GM23338 (cell line): ENCODE results near the gene BUB1B. TPM values are rescaled to one million over a fixed set of nuclear protein-coding genes. Genes with fewer than 3 reads are reported as not detected.

Experiments used
- ATAC-seq: fragments of 200-7000 bp; cut with Tn5 transposase; 3 replicates; pipeline ENCODE4 v1.9.1; 2020
- DNase-seq: peaks from one replicate; pipeline ENCODE4 v3.0.0-alpha.2; 2015; ENCODE audit warnings: low spot score
- H2AFZ ChIP-seq: fragments of 200-600 bp; sonication (generic); 2 replicates; pipeline ENCODE4 v1.8.0; 2016; ENCODE audit warnings: antibody characterized with exemption, mild to moderate bottlenecking, moderate library complexity
- H3F3A ChIP-seq: fragments of 200-600 bp; sonication (generic); replicated peaks from 2 replicates; pipeline ENCODE4 v1.8.0; 2017; ENCODE audit warnings: antibody characterized with exemption, mixed run types, low read depth
- H3K27ac ChIP-seq: fragments of 200-600 bp; sonication (generic); 2 replicates; pipeline ENCODE4 v1.6.1; 2016; ENCODE audit warnings: low read depth
- H3K27me3 ChIP-seq: fragments of 200-600 bp; sonication (generic); 2 replicates; pipeline ENCODE4 v1.8.0; 2016; ENCODE audit warnings: mild to moderate bottlenecking, mixed run types, moderate library complexity; ENCODE audit not compliant: insufficient read depth
- H3K36me3 ChIP-seq: fragments of 200-600 bp; sonication (generic); 2 replicates; pipeline ENCODE4 v1.8.0; 2016; ENCODE audit warnings: mild to moderate bottlenecking; ENCODE audit not compliant: insufficient read depth
- H3K4me1 ChIP-seq: fragments of 200-600 bp; sonication (generic); 2 replicates; pipeline ENCODE4 v1.8.0; 2016; ENCODE audit warnings: mild to moderate bottlenecking, moderate library complexity; ENCODE audit not compliant: insufficient read depth
- H3K4me2 ChIP-seq: fragments of 200-600 bp; sonication (generic); 2 replicates; pipeline ENCODE4 v1.7.1; 2017; ENCODE audit warnings: mixed run types
- H3K4me3 ChIP-seq: fragments of 200-600 bp; sonication (generic); 2 replicates; pipeline ENCODE4 v1.6.1; 2016; ENCODE audit warnings: mixed run types
- H3K79me2 ChIP-seq: fragments of 200-600 bp; sonication (generic); replicated peaks from 2 replicates; pipeline ENCODE4 v1.8.0; 2017; ENCODE audit warnings: mild to moderate bottlenecking; ENCODE audit not compliant: insufficient read depth
- H3K9me2 ChIP-seq: fragments of 200-600 bp; sonication (generic); 2 replicates; pipeline ENCODE4 v1.8.0; 2017; ENCODE audit not compliant: insufficient read depth
- H4K20me1 ChIP-seq: fragments of 200-600 bp; sonication (generic); replicated peaks from 2 replicates; pipeline ENCODE4 v1.8.0; 2017; ENCODE audit warnings: mild to moderate bottlenecking; ENCODE audit not compliant: insufficient read depth
- H3K27ac Mint-ChIP-seq: 2 replicates; pipeline ENCODE4 v1.8.0; 2020; ENCODE audit warnings: inconsistent platforms, mild to moderate bottlenecking, moderate library complexity, mixed read lengths
- H3K27me3 Mint-ChIP-seq: 3 replicates; pipeline ENCODE4 v1.8.0; 2022; ENCODE audit warnings: low read depth, mild to moderate bottlenecking, moderate library complexity, mixed read lengths, inconsistent platforms; ENCODE audit not compliant: insufficient read depth, poor library complexity
- H3K36me3 Mint-ChIP-seq: 3 replicates; pipeline ENCODE4 v1.8.0; 2021; ENCODE audit warnings: low read depth, mild to moderate bottlenecking, inconsistent platforms, moderate library complexity, mixed read lengths
- H3K4me1 Mint-ChIP-seq: 3 replicates; pipeline ENCODE4 v1.8.0; 2020; ENCODE audit warnings: mild to moderate bottlenecking, inconsistent platforms, mixed read lengths
- H3K4me3 Mint-ChIP-seq: 3 replicates; pipeline ENCODE4 v1.8.0; 2021; ENCODE audit warnings: moderate library complexity, mild to moderate bottlenecking, inconsistent platforms, mixed read lengths
- H3K9me3 Mint-ChIP-seq: 3 replicates; pipeline ENCODE4 v1.8.0; 2020; ENCODE audit warnings: moderate library complexity, mild to moderate bottlenecking, inconsistent platforms, mixed read lengths
- CREB1 ChIP-seq: fragments of 250-450 bp; sonication (Bioruptor Pico); IDR thresholded peaks from 2 replicates; pipeline ENCODE4 v1.5.0; 2020; ENCODE audit warnings: low read depth, mild to moderate bottlenecking, moderate library complexity
- CTCF ChIP-seq, 2 experiments: fragments of 200-600 bp in 1 of 2; sonication (generic) in 1 of 2; conservative IDR thresholded peaks; 2 replicates each; pipeline versions ENCODE4 v1.5.1 to v1.6.1; 2016 to 2017; ENCODE audit warnings: antibody characterized with exemption in 2 of 2, low read depth in 2 of 2, mild to moderate bottlenecking in 2 of 2, moderate library complexity in 1 of 2
- ETS1 ChIP-seq: IDR thresholded peaks from 2 replicates; pipeline ENCODE4 v1.6.1; 2016; ENCODE audit warnings: antibody characterized with exemption
- EZH2 ChIP-seq: fragments of 200-600 bp; sonication (generic); IDR thresholded peaks from one replicate; pipeline ENCODE4 v1.8.0; 2017; ENCODE audit warnings: antibody characterized with exemption, mild to moderate bottlenecking, low read depth; ENCODE audit not compliant: unreplicated experiment
- EZH2phosphoT487 ChIP-seq: fragments of 200-600 bp; sonication (generic); IDR thresholded peaks from one replicate; pipeline ENCODE4 v1.8.1; 2018; ENCODE audit warnings: antibody characterized with exemption; ENCODE audit not compliant: unreplicated experiment
- JUNB ChIP-seq: IDR thresholded peaks from one replicate; pipeline ENCODE4 v1.6.1; 2016; ENCODE audit warnings: antibody characterized with exemption; ENCODE audit not compliant: unreplicated experiment
- NANOG ChIP-seq: IDR thresholded peaks from 2 replicates; pipeline ENCODE4 v1.6.1; 2016; ENCODE audit warnings: antibody characterized with exemption, borderline replicate concordance
- POLR2AphosphoS5 ChIP-seq: IDR thresholded peaks from 2 replicates; pipeline ENCODE4 v1.6.1; 2016; ENCODE audit warnings: antibody characterized with exemption, low read depth
- REST ChIP-seq: IDR thresholded peaks from one replicate; pipeline ENCODE4 v1.6.1; 2018; ENCODE audit warnings: antibody characterized with exemption; ENCODE audit not compliant: unreplicated experiment
- STAT1 ChIP-seq: IDR thresholded peaks from one replicate; pipeline ENCODE4 v1.6.1; 2016; ENCODE audit warnings: antibody characterized with exemption; ENCODE audit not compliant: unreplicated experiment
- ZNF114 ChIP-seq: fragments of 250-450 bp; sonication (Bioruptor Pico); IDR thresholded peaks from 2 replicates; pipeline ENCODE4 v1.5.0; 2020; ENCODE audit warnings: mild to moderate bottlenecking, moderate library complexity
- ZNF331 ChIP-seq: fragments of 250-450 bp; sonication (Bioruptor Pico); IDR thresholded peaks from 2 replicates; pipeline ENCODE4 v1.5.0; 2020; ENCODE audit warnings: low read depth, mild to moderate bottlenecking, moderate library complexity
- ZNF462 ChIP-seq: fragments of 250-450 bp; sonication (Bioruptor Pico); IDR thresholded peaks from 2 replicates; pipeline ENCODE4 v1.5.0; 2020; ENCODE audit warnings: mild to moderate bottlenecking, moderate library complexity
- polyA plus RNA-seq: library from polyadenylated mRNA; unstranded; fragments of >200 nt; fragmentation: Nextera tagmentation; extraction: Ambion mirVana; gene quantifications from 2 replicates; pipeline ENCODE4 v1.2.1, GENCODE V29; 2016
- total RNA-seq: library from RNA; depleted of rRNA; stranded (reverse); fragments of >200 nt; shearing (Covaris generic); gene quantifications from 2 replicates; pipeline ENCODE4 v1.2.3, GENCODE V29; 2014

The BUB1B gene
- total and polyA plus RNA-seq, 2 experiments from 2014 or later, result 77.7 to 160 TPM

GRCh38 chr15:40265355-40265754 is 104.5 kb downstream of the BUB1B start:
- Mint-ChIP-seq H3K27me3 (peaks cover 3% of the 10 kb centered on the region), H3K4me1 (peaks cover 15% of the 10 kb centered on the region), H3K4me3 (no peak overlapping the region), H3K27ac (no peak overlapping the region), H3K36me3 (peaks cover 4% of the 10 kb centered on the region; the same call in 1 of the 3 replicates), H3K9me3 (no peaks in the 10 kb centered on the region; the same call in 2 of the 3 replicates)
- DNase-seq (no peak), ATAC-seq (peak; percentile 38)
- H4K20me1 ChIP-seq, result no peaks in the 10 kb centered on the region
- no peak for TF ChIP-seq ZNF462 (CRISPR knock-in tag)
- no peak for TF ChIP-seq STAT1
- TF ChIP-seq REST, result no peak
- TF ChIP-seq ZNF331, result no peak
- no peak for TF ChIP-seq ETS1
- no peak for TF ChIP-seq JUNB
- TF ChIP-seq POLR2AphosphoS5, result no peak
- TF ChIP-seq NANOG, result no peak
- no peak for TF ChIP-seq CTCF (conservative IDR thresholded peaks at IDR 0.05; ENCODE audit: low read depth in 2 of 2)
- no peak for TF ChIP-seq EZH2
- TF ChIP-seq EZH2phosphoT487, result no peak
- TF ChIP-seq ZNF114 (CRISPR knock-in tag), result no peak
- no peak for TF ChIP-seq CREB1
- H2AFZ ChIP-seq, result no peak overlapping the region
- H3F3A ChIP-seq, result no peaks in the 10 kb centered on the region
- no peaks in the 10 kb centered on the region for H3K27me3 ChIP-seq
- no peak overlapping the region for H3K4me2 ChIP-seq
- H3K4me3 ChIP-seq, result no peak overlapping the region
- no peaks in the 10 kb centered on the region for H3K9me2 ChIP-seq
- H3K36me3 ChIP-seq, result no peaks in the 10 kb centered on the region
- H3K79me2 ChIP-seq, result no peaks in the 10 kb centered on the region
- no peaks in the 10 kb centered on the region for H3K4me1 ChIP-seq
- no peak overlapping the region for H3K27ac ChIP-seq
